Measurements from ENCODE around the gene KLK2.

DNA sequence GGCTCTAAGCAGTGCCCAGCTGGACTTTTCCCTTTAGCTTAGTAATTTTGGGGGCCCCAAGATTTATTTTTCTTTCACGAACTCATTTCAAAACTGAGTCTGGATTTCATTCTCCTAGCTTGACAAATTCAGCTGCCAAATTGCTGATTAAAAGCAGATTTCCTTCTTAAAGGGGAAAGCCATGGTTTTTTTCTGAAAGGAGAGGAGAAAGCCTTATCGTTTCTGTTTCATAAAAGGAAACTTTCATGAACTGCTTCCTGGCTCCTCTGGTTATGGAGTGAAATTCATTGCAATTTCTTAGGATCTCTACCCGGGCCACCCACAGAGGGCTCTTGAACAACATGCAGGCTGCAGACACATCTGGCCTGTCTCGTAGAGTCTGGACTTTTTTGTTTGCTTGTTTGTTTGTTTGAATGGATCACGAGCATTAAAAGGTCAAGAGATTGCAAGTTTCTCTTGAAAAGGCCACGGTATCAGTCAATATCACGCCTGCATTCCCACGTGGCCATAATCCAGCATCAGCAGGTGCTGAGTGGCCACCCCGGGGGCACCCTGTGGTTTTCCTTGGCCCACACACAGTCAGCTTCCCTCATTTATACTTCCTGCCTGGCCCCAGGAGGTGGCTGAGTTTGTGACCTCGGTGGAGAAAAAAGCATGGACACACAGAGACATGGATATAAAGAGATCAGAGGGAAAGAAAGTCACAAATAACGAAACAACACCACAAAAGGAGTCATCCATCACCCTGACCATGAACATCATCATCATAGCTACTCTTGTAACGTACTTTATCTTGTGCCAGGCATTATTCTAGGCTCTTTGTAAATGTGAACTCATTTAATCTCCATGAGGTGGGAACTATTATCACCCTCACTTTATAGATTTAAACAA, 48.4 kb downstream of the KLK2 start:
- TF ChIP-seq CTCF (IDR thresholded peaks at IDR 0.05 in 8 of 11, conservative IDR thresholded peaks at IDR 0.05 in 3 of 11): no peak
- TF ChIP-seq POLR2A (IDR thresholded peaks at IDR 0.05): no peak
- TF ChIP-seq POLR2AphosphoS5 (IDR thresholded peaks at IDR 0.05): no peak

All from spleen (tissue), 7 donors.